Osteoblast (primary cell): ENCODE results near the gene OBSCN. TPM values are rescaled to one million over a fixed set of nuclear protein-coding genes. Genes with fewer than 3 reads are reported as not detected.

Experiments
- DNase-seq: peaks from one replicate; pipeline ENCODE4 v3.0.0; 2011; ENCODE audit warnings: low spot score, mixed read lengths; ENCODE audit not compliant: insufficient read length; ENCODE audit errors: missing footprints
- H2AFZ ChIP-seq: 2 replicates; pipeline ENCODE4 v1.6.0; 2011; ENCODE audit warnings: mild to moderate bottlenecking, low read length
- H3K27ac ChIP-seq: 2 replicates; pipeline ENCODE4 v1.5.1; 2011; ENCODE audit warnings: mild to moderate bottlenecking, low read depth, low read length, moderate library complexity
- H3K27me3 ChIP-seq: 2 replicates; pipeline ENCODE4 v1.6.0; 2012; ENCODE audit warnings: mild to moderate bottlenecking, control low read depth, inconsistent platforms, low read length, moderate library complexity; ENCODE audit not compliant: insufficient read depth
- H3K36me3 ChIP-seq: 2 replicates; pipeline ENCODE4 v1.5.1; 2011; ENCODE audit warnings: mild to moderate bottlenecking, low read length, control low read depth, moderate library complexity; ENCODE audit not compliant: insufficient read depth
- H3K4me1 ChIP-seq: 2 replicates; pipeline ENCODE4 v1.5.1; 2011; ENCODE audit warnings: mild to moderate bottlenecking, low read length, control low read depth, moderate library complexity; ENCODE audit not compliant: insufficient read depth
- H3K4me2 ChIP-seq: 2 replicates; pipeline ENCODE4 v1.6.0; 2011; ENCODE audit warnings: mild to moderate bottlenecking, low read length; ENCODE audit not compliant: insufficient read depth
- H3K4me3 ChIP-seq: fragments of 200-600 bp; sonication (generic); 3 replicates; pipeline ENCODE4 v1.5.1; 2012; ENCODE audit warnings: mild to moderate bottlenecking, low read length, inconsistent platforms; ENCODE audit not compliant: insufficient read depth
- H3K79me2 ChIP-seq: 2 replicates; pipeline ENCODE4 v1.6.0; 2012; ENCODE audit warnings: mild to moderate bottlenecking, low read length, control low read depth, inconsistent platforms; ENCODE audit not compliant: insufficient read depth
- H3K9me3 ChIP-seq: 2 replicates; pipeline ENCODE4 v1.5.1; 2011; ENCODE audit warnings: low read depth, low read length, control low read depth
- H4K20me1 ChIP-seq: 2 replicates; pipeline ENCODE4 v1.6.0; 2012; ENCODE audit warnings: mild to moderate bottlenecking, low read length, control low read depth; ENCODE audit not compliant: insufficient read depth
- total RNA-seq: library from RNA; depleted of rRNA; stranded (reverse); fragments of >200 nt; gene quantifications from 2 replicates; pipeline ENCODE4 v1.2.3, GENCODE V29; 2012
- TF ChIP-seq, protein P1 (sequence below): IDR thresholded peaks from 2 replicates; pipeline ENCODE4 v1.5.1; 2011; ENCODE audit warnings: mild to moderate bottlenecking, low read depth, low read length, moderate library complexity; ENCODE audit errors: extremely low read depth

The OBSCN gene
- total RNA-seq, 1 donor, result 2.9 TPM

DNA sequence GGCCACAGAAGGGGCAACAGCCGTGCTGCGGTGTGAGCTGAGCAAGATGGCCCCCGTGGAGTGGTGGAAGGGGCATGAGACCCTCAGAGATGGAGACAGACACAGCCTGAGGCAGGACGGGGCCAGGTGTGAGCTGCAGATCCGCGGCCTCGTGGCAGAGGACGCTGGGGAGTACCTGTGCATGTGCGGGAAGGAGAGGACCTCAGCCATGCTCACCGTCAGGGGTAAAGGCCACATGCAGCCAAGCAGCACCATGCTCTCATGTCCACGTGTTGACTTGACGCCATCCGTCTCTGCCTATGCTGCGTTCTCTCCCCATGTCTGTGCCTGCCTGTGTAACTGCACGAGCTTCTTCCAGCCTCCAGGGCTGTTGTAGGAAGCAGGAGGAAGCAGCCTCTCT is 85.5 kb downstream of the OBSCN start:
- Histone ChIP-seq H3K27ac (no peak overlapping the region), H3K4me3 (no peak overlapping the region), H3K79me2 (no peaks in the 10 kb centered on the region), H3K27me3 (no peaks in the 10 kb centered on the region), H3K4me1 (no peaks in the 10 kb centered on the region), H3K36me3 (no peaks in the 10 kb centered on the region), H3K4me2 (no peak overlapping the region), H3K9me3 (peaks cover 3% of the 10 kb centered on the region), H4K20me1 (no peaks in the 10 kb centered on the region), H2AFZ (no peak overlapping the region)
- peak; percentile 19 for DNase-seq
- TF ChIP-seq, protein P1, sequence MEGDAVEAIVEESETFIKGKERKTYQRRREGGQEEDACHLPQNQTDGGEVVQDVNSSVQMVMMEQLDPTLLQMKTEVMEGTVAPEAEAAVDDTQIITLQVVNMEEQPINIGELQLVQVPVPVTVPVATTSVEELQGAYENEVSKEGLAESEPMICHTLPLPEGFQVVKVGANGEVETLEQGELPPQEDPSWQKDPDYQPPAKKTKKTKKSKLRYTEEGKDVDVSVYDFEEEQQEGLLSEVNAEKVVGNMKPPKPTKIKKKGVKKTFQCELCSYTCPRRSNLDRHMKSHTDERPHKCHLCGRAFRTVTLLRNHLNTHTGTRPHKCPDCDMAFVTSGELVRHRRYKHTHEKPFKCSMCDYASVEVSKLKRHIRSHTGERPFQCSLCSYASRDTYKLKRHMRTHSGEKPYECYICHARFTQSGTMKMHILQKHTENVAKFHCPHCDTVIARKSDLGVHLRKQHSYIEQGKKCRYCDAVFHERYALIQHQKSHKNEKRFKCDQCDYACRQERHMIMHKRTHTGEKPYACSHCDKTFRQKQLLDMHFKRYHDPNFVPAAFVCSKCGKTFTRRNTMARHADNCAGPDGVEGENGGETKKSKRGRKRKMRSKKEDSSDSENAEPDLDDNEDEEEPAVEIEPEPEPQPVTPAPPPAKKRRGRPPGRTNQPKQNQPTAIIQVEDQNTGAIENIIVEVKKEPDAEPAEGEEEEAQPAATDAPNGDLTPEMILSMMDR, result no peak

DNA sequence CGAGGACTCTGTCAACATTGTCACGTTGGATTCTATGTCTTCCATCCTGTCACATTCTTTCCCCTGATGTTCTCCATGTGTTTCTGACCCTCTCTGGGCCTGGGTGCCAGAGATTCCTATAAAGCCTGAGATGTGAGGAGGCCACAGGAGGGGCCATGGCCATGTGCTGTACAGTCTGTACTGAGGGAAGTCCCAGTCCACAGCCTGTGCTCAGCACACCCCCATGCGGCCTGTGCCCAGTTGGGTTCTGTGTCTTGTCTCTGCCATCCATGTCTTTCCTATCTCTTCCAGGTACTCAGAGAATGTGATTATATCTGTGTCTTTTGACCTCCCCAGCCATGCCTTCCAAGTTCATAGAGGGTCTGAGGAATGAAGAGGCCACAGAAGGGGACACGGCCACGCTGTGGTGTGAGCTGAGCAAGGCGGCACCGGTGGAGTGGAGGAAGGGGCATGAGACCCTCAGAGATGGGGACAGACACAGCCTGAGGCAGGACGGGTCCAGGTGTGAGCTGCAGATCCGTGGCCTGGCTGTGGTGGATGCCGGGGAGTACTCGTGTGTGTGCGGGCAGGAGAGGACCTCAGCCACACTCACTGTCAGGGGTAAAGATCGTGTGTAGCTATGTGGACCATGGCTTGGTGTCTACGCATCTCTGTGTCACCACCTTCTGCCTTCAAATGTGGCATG is 86.1 kb downstream of the OBSCN start:
- Histone ChIP-seq H3K79me2 (no peaks in the 10 kb centered on the region), H3K27ac (no peak overlapping the region), H3K4me1 (no peaks in the 10 kb centered on the region), H3K4me2 (no peak overlapping the region), H3K27me3 (no peaks in the 10 kb centered on the region), H3K4me3 (no peak overlapping the region), H4K20me1 (no peaks in the 10 kb centered on the region), H3K36me3 (no peaks in the 10 kb centered on the region), H3K9me3 (peaks cover 3% of the 10 kb centered on the region), H2AFZ (no peak overlapping the region)
- DNase-seq, result peak; percentile 36
- TF ChIP-seq, protein P1, result no peak

DNA sequence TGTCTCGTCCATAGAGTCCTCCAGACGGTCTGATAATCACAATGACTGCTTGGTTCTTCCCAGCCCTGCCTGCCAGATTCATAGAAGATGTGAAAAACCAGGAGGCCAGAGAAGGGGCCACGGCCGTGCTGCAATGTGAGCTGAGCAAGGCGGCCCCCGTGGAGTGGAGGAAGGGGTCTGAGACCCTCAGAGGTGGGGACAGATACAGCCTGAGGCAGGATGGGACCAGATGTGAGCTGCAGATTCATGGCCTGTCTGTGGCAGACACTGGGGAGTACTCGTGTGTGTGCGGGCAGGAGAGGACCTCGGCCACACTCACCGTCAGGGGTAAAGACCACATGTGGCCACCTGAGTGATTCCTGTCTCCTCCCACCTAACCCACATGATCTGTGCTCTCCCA is 86.9 kb downstream of the OBSCN start:
- H3K36me3 ChIP-seq, result no peaks in the 10 kb centered on the region
- H2AFZ ChIP-seq, result no peak overlapping the region
- DNase-seq, result peak; percentile 44
- H4K20me1 ChIP-seq, result no peaks in the 10 kb centered on the region
- H3K4me2 ChIP-seq, result no peak overlapping the region
- H3K27ac ChIP-seq, result no peak overlapping the region
- H3K27me3 ChIP-seq, result no peaks in the 10 kb centered on the region
- peaks cover 3% of the 10 kb centered on the region for H3K9me3 ChIP-seq
- TF ChIP-seq, protein P1, result no peak
- H3K4me3 ChIP-seq, result no peak overlapping the region
- H3K4me1 ChIP-seq, result no peaks in the 10 kb centered on the region
- no peaks in the 10 kb centered on the region for H3K79me2 ChIP-seq

DNA sequence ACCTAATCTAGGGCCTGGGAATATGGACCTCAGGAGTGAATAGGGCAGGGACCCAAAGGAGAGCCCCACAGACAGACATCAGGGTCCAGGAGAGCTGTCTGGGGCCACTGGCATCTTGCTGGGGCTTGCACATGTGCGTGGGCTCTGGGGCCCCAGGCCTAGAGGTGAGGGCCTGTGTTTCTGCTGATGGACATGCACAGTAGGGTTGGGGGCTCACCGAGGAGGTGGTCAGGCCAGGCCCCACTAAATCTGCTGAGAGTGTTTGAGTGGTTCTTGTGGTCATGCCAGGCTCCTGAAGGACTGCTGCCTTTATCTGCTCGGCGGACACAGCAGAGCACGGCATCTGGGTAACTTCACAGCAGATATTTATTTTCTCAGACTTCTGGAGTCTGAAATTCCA is 87.4 kb downstream of the OBSCN start:
- TF ChIP-seq, protein P1, result no peak
- no peaks in the 10 kb centered on the region for H3K4me1 ChIP-seq
- H3K27ac ChIP-seq, result no peak overlapping the region
- H3K79me2 ChIP-seq, result no peaks in the 10 kb centered on the region
- peak; percentile 58 for DNase-seq
- H3K36me3 ChIP-seq, result no peaks in the 10 kb centered on the region
- no peak overlapping the region for H2AFZ ChIP-seq
- no peaks in the 10 kb centered on the region for H4K20me1 ChIP-seq
- H3K4me2 ChIP-seq, result no peak overlapping the region
- H3K27me3 ChIP-seq, result no peaks in the 10 kb centered on the region
- H3K4me3 ChIP-seq, result no peak overlapping the region
- peaks cover 3% of the 10 kb centered on the region for H3K9me3 ChIP-seq
